K562 (cell line): ENCODE data around the gene LPIN2. TPM values are rescaled to one million over a fixed set of nuclear protein-coding genes. Genes with fewer than 3 reads are reported as not detected.
A peak's percentile ranks its signal among the peaks of the same experiment; 100 is the strongest.

Experiments used
- C11orf30 ChIP-seq: fragments of 450-650 bp; IDR thresholded peaks from 2 replicates; pipeline ENCODE4 v1.6.1; 2016; ENCODE audit warnings: low read depth, mild to moderate bottlenecking
- EWSR1 ChIP-seq: fragments of 450-650 bp; IDR thresholded peaks from 2 replicates; pipeline ENCODE4 v1.6.1; 2018; ENCODE audit warnings: borderline replicate concordance, mild to moderate bottlenecking, low read depth, moderate library complexity; ENCODE audit not compliant: partially characterized antibody
- GTF2E2 ChIP-seq: fragments of 200-800 bp; sonication (Bioruptor generic); IDR thresholded peaks from 2 replicates; pipeline ENCODE4 v1.6.1; 2016; ENCODE audit warnings: missing genetic modification characterization, missing compliant biosample characterization
- HNRNPUL1 ChIP-seq: fragments of 200-400 bp; formaldehyde crosslinking; IDR thresholded peaks from 2 replicates; pipeline ENCODE4 v1.6.1; 2017; ENCODE audit warnings: low read length
- HSF4 ChIP-seq: fragments of 250-450 bp; sonication (Bioruptor Pico); IDR thresholded peaks from 2 replicates; pipeline ENCODE4 v2.1.2; 2022; ENCODE audit warnings: mild to moderate bottlenecking, moderate library complexity, borderline replicate concordance
- RFX5 ChIP-seq: IDR thresholded peaks from 2 replicates; pipeline ENCODE4 v1.6.1; 2011; ENCODE audit warnings: low read depth, mild to moderate bottlenecking, improper control_type of control experiment, low read length
- ZFP36 ChIP-seq: fragments of 150-350 bp; IDR thresholded peaks from 2 replicates; pipeline ENCODE4 v1.6.1; 2018; ENCODE audit warnings: low read length, low read depth; ENCODE audit not compliant: partially characterized antibody
- ZMIZ1 ChIP-seq, 2 experiments: fragments of 150-350 bp in 1 of 2; IDR thresholded peaks; 2 replicates each; pipeline ENCODE4 v1.6.1; 2012 to 2016; ENCODE audit warnings: low read depth in 2 of 2, low read length in 2 of 2, mild to moderate bottlenecking in 1 of 2, moderate library complexity in 1 of 2
- polyA plus RNA-seq, 8 experiments: library from polyadenylated mRNA; depleted of rRNA in 4 of 8; stranded (reverse) in 5 of 8; unstranded in 3 of 8; fragments of >200 nt; fragmentation: Nextera tagmentation in 2 of 8; fragmentation: Illumina TruSeq in 1 of 8; extraction: Ambion mirVana in 2 of 8; extraction: Trizol in 1 of 8; gene quantifications; 2 replicates each; pipeline versions ENCODE4 v1.2.1 to v1.2.3, GENCODE V29; 2011 to 2014; ENCODE audit warnings: inconsistent platforms in 1 of 8, missing spikeins in 1 of 8
- total RNA-seq, 7 experiments: library from RNA; depleted of rRNA in 6 of 7; stranded (reverse); fragments of >200 nt in 6 of 7; fragmentation: Illumina TruSeq in 2 of 7; extraction: Trizol in 2 of 7; gene quantifications; 2 replicates each; pipeline versions ENCODE4 v1.2.1 to v1.2.3, GENCODE V29; 2011 to 2021; ENCODE audit warnings: low replicate concordance in 1 of 7
- TF ChIP-seq, protein P1 (sequence below): fragments of 200-800 bp; sonication (Bioruptor generic); IDR thresholded peaks from 2 replicates; pipeline ENCODE4 v1.6.1; 2017; ENCODE audit warnings: missing genetic modification characterization, missing compliant biosample characterization
- TF ChIP-seq, protein P2 (sequence below): fragments of 450-650 bp; IDR thresholded peaks from 2 replicates; pipeline ENCODE4 v1.6.1; 2017; ENCODE audit warnings: antibody characterized with exemption
- TF ChIP-seq, protein P3 (sequence below): IDR thresholded peaks from 2 replicates; pipeline ENCODE4 v1.6.1; 2011; ENCODE audit not compliant: insufficient read length; ENCODE audit errors: extremely low read depth
- TF ChIP-seq, protein P4 (sequence below): fragments of 250-450 bp; sonication (Bioruptor Pico); IDR thresholded peaks from 2 replicates; pipeline ENCODE4 v1.4.0; 2020; ENCODE audit warnings: borderline replicate concordance

The LPIN2 gene
- total and polyA plus RNA-seq, 9 of the 15 experiments (the other 6 are each of a cell fraction or from before 2014, with no cell fraction given) = 5.2 to 34.8 (median 24.6) TPM

DNA sequence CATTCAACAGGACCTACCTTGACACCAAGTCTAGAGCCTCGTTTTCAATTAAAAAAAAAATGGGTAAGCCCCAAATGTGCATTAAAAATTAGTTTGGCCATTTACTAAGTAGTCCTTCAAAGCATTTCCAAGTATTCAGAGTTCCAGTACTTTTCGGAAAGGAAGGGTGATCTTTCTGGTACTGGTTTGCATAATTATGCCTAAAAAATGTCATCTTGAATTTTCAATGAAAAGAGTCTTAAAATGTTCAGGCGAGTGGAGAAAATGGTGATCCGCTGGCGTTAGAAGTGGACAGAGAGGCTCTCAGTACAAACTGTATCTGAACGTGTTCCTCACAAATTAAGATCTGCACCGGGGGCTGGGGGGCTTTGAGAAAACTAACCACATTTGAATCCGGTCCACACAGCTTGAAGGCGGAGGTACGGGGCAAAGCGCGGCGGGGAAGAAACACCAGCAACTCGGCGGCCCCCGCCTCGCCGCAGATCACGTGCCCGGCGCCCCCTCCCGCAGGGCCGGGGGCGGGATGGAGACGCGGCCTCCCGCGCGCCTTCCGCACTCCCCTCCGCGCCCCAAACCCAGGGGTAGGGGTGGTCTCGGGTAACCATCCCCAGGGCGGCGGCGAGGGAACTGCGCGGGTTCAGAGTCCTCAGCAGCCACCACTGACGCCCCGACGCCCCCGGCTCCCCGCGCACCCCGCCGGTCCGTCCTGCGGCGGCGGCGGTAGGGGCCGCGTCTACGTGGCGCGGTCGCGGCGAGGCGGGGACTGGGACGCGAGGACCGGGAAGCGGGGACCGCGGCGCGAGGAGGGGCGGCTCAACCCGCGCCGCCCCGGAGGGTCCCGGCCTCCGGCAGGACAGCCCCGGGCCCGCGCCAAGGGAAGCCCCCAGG, 564 bp downstream of the LPIN2 start (continued):
- TF ChIP-seq EWSR1 (no peak), HSF4 (CRISPR knock-in tag) (no peak), C11orf30 (no peak), ZMIZ1 (IDR thresholded peaks at IDR 0.05; ENCODE audit: low read depth in 2 of 2, low read length in 2 of 2) (no peak), GTF2E2 (no peak; the same call in 1 of the 2 replicates), HNRNPUL1 (no peak), RFX5 (no peak), ZFP36 (no peak)
- TF ChIP-seq, protein P1, sequence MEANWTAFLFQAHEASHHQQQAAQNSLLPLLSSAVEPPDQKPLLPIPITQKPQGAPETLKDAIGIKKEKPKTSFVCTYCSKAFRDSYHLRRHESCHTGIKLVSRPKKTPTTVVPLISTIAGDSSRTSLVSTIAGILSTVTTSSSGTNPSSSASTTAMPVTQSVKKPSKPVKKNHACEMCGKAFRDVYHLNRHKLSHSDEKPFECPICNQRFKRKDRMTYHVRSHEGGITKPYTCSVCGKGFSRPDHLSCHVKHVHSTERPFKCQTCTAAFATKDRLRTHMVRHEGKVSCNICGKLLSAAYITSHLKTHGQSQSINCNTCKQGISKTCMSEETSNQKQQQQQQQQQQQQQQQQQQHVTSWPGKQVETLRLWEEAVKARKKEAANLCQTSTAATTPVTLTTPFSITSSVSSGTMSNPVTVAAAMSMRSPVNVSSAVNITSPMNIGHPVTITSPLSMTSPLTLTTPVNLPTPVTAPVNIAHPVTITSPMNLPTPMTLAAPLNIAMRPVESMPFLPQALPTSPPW (CRISPR knock-in tag) = peak; percentile 78
- TF ChIP-seq, protein P2, sequence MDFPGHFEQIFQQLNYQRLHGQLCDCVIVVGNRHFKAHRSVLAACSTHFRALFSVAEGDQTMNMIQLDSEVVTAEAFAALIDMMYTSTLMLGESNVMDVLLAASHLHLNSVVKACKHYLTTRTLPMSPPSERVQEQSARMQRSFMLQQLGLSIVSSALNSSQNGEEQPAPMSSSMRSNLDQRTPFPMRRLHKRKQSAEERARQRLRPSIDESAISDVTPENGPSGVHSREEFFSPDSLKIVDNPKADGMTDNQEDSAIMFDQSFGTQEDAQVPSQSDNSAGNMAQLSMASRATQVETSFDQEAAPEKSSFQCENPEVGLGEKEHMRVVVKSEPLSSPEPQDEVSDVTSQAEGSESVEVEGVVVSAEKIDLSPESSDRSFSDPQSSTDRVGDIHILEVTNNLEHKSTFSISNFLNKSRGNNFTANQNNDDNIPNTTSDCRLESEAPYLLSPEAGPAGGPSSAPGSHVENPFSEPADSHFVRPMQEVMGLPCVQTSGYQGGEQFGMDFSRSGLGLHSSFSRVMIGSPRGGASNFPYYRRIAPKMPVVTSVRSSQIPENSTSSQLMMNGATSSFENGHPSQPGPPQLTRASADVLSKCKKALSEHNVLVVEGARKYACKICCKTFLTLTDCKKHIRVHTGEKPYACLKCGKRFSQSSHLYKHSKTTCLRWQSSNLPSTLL = no peak
- TF ChIP-seq, protein P3, sequence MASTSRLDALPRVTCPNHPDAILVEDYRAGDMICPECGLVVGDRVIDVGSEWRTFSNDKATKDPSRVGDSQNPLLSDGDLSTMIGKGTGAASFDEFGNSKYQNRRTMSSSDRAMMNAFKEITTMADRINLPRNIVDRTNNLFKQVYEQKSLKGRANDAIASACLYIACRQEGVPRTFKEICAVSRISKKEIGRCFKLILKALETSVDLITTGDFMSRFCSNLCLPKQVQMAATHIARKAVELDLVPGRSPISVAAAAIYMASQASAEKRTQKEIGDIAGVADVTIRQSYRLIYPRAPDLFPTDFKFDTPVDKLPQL = no peak
- TF ChIP-seq, protein P4, sequence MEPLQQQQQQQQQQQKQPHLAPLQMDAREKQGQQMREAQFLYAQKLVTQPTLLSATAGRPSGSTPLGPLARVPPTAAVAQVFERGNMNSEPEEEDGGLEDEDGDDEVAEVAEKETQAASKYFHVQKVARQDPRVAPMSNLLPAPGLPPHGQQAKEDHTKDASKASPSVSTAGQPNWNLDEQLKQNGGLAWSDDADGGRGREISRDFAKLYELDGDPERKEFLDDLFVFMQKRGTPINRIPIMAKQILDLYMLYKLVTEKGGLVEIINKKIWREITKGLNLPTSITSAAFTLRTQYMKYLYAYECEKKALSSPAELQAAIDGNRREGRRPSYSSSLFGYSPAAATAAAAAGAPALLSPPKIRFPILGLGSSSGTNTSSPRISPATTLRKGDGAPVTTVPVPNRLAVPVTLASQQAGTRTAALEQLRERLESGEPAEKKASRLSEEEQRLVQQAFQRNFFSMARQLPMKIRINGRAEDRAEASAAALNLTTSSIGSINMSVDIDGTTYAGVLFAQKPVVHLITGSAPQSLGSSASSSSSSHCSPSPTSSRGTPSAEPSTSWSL (CRISPR knock-in tag) = no peak
